A549 (cell line): ENCODE results near the gene PRR18. TPM values are rescaled to one million over a fixed set of nuclear protein-coding genes. Genes with fewer than 3 reads are reported as not detected.

Source experiments
- ATAC-seq, 2 experiments: fragments of 200-7000 bp in 1 of 2; fragments of >200 bp in 1 of 2; cut with Nextera tagmentation in 1 of 2; cut with Tn5 transposase in 1 of 2; 3 replicates each; pipeline versions ENCODE4 v1.8.0 to v1.9.1; 2018 to 2020; ENCODE audit warnings: mild to moderate bottlenecking in 1 of 2, moderate library complexity in 1 of 2
- CTCF ChIA-PET: fragments of 300-600 bp; sonication (Branson Sonifier 250); formaldehyde crosslinking; extraction: SDS; loops from one replicate; lab custom pipeline; 2021; ENCODE audit warnings: antibody characterized with exemption, inconsistent platforms; lab: Yijun Ruan, JAX
- POLR2A ChIA-PET: fragments of 350-600 bp; formaldehyde crosslinking; extraction: SDS; loops from one replicate; lab custom pipeline; 2021; ENCODE audit warnings: antibody characterized with exemption, inconsistent platforms; lab: Yijun Ruan, JAX
- DNase-seq, 2 experiments: peaks; one replicate each; pipeline versions ENCODE4 v3.0.0 to v3.0.0-alpha.2; 2011 to 2016; ENCODE audit warnings: low read depth in 1 of 2, low spot score in 1 of 2
- FAIRE-seq: peaks from 2 replicates; lab custom pipeline; 2011; peaks lifted over from hg19 to GRCh38; lab: Jason Lieb, UNC
- H3K27ac ChIP-seq, 2 experiments: fragments of >200 bp; sonication (Bioruptor Twin); formaldehyde crosslinking; 3 replicates each; pipeline ENCODE4 v1.5.1; 2016 to 2017
- H3K4me1 ChIP-seq: fragments of >200 bp; sonication (Bioruptor Twin); formaldehyde crosslinking; 3 replicates; pipeline ENCODE4 v1.6.1; 2016
- H3K4me2 ChIP-seq: fragments of >200 bp; sonication (Bioruptor Twin); formaldehyde crosslinking; 3 replicates; pipeline ENCODE4 v1.6.1; 2016
- H3K4me3 ChIP-seq: fragments of >200 bp; sonication (Bioruptor Twin); formaldehyde crosslinking; 3 replicates; pipeline ENCODE4 v1.5.1; 2016
- H3K9me3 ChIP-seq: fragments of >200 bp; sonication (Bioruptor Twin); formaldehyde crosslinking; 3 replicates; pipeline ENCODE4 v1.6.1; 2016
- BCL3 ChIP-seq: fragments of >200 bp; sonication (Bioruptor Twin); formaldehyde crosslinking; IDR thresholded peaks from 3 replicates; pipeline ENCODE4 v1.6.1; 2016
- BHLHE40 ChIP-seq: IDR thresholded peaks from 2 replicates; pipeline ENCODE4 v1.6.1; 2012; ENCODE audit warnings: low read depth, low read length, inconsistent platforms
- CBX2 ChIP-seq: fragments of 200-600 bp; sonication (generic); IDR thresholded peaks from 2 replicates; pipeline ENCODE4 v1.6.1; 2016; ENCODE audit warnings: low read depth, mild to moderate bottlenecking, borderline replicate concordance
- CHD4 ChIP-seq: fragments of 200-600 bp; sonication (generic); IDR thresholded peaks from 2 replicates; pipeline ENCODE4 v1.6.1; 2016; ENCODE audit warnings: antibody characterized with exemption, mild to moderate bottlenecking, borderline replicate concordance
- EHF ChIP-seq: fragments of 250-450 bp; sonication (Bioruptor Pico); IDR thresholded peaks from 2 replicates; pipeline ENCODE4 v1.5.0; 2020; ENCODE audit warnings: mild to moderate bottlenecking
- EHMT2 ChIP-seq: fragments of 200-600 bp; sonication (generic); IDR thresholded peaks from 2 replicates; pipeline ENCODE4 v1.6.1; 2016; ENCODE audit warnings: antibody characterized with exemption, low read depth, mild to moderate bottlenecking, moderate library complexity
- ESRRA ChIP-seq: fragments of 150-350 bp; IDR thresholded peaks from 2 replicates; pipeline ENCODE4 v1.6.1; 2014; ENCODE audit warnings: mild to moderate bottlenecking, low read length, borderline replicate concordance
- FOSB ChIP-seq: fragments of 250-450 bp; sonication (Bioruptor Pico); IDR thresholded peaks from 2 replicates; pipeline ENCODE4 v1.5.0; 2020; ENCODE audit warnings: mild to moderate bottlenecking, moderate library complexity
- HEYL ChIP-seq: fragments of 250-450 bp; sonication (Bioruptor Pico); IDR thresholded peaks from 2 replicates; pipeline ENCODE4 v1.8.0; 2021; ENCODE audit warnings: mild to moderate bottlenecking, moderate library complexity
- HOXA7 ChIP-seq: fragments of 250-450 bp; sonication (Bioruptor Pico); IDR thresholded peaks from 2 replicates; pipeline ENCODE4 v1.5.0; 2020; ENCODE audit warnings: mild to moderate bottlenecking, moderate library complexity
- KDM1A ChIP-seq: fragments of 200-600 bp; sonication (generic); IDR thresholded peaks from 2 replicates; pipeline ENCODE4 v1.6.1; 2016; ENCODE audit warnings: low read depth, mild to moderate bottlenecking
- MAFK ChIP-seq: fragments of 450-650 bp; IDR thresholded peaks from 2 replicates; pipeline ENCODE4 v1.6.1; 2014; ENCODE audit not compliant: partially characterized antibody
- NFE2L2 ChIP-seq: fragments of 150-350 bp; conservative IDR thresholded peaks from 2 replicates; pipeline ENCODE4 v1.6.1; 2014; ENCODE audit warnings: low read length
- NPAS2 ChIP-seq: fragments of 250-450 bp; sonication (Bioruptor Pico); IDR thresholded peaks from 2 replicates; pipeline ENCODE4 v1.8.0; 2022; ENCODE audit warnings: mild to moderate bottlenecking, moderate library complexity, borderline replicate concordance
- PBX3 ChIP-seq: IDR thresholded peaks from 2 replicates; pipeline ENCODE4 v1.6.1; 2012
- PHF8 ChIP-seq: fragments of 200-600 bp; sonication (generic); IDR thresholded peaks from 2 replicates; pipeline ENCODE4 v1.6.1; 2016; ENCODE audit warnings: low read depth, mild to moderate bottlenecking, antibody characterized with exemption, moderate library complexity, borderline replicate concordance
- POLR2AphosphoS2 ChIP-seq: conservative IDR thresholded peaks from 2 replicates; pipeline ENCODE4 v1.6.1; 2012; ENCODE audit warnings: low read length, improper control_type of control experiment, inconsistent platforms
- RAD21 ChIP-seq, 2 experiments: fragments of >200 bp in 1 of 2; sonication (Bioruptor Twin) in 1 of 2; formaldehyde crosslinking in 1 of 2; IDR thresholded peaks in 1 of 2; conservative IDR thresholded peaks in 1 of 2; 2 replicates in 1 of 2; 3 replicates in 1 of 2; pipeline ENCODE4 v1.6.1; 2012 to 2018; ENCODE audit warnings: inconsistent platforms in 1 of 2
- RCOR1 ChIP-seq: fragments of 150-350 bp; IDR thresholded peaks from 2 replicates; pipeline ENCODE4 v1.6.1; 2014; ENCODE audit warnings: antibody characterized with exemption, low read length, low read depth
- RNF2 ChIP-seq: fragments of 200-600 bp; sonication (generic); IDR thresholded peaks from 2 replicates; pipeline ENCODE4 v1.6.1; 2016; ENCODE audit warnings: low read depth, mild to moderate bottlenecking, antibody characterized with exemption, moderate library complexity, borderline replicate concordance
- SMC3 ChIP-seq: fragments of >200 bp; sonication (Bioruptor Twin); formaldehyde crosslinking; IDR thresholded peaks from 3 replicates; pipeline ENCODE4 v1.6.1; 2018; ENCODE audit warnings: inconsistent platforms
- SREBF2 ChIP-seq: fragments of 450-650 bp; IDR thresholded peaks from 2 replicates; pipeline ENCODE4 v1.6.1; 2014; ENCODE audit warnings: mild to moderate bottlenecking, moderate library complexity
- TP53 ChIP-seq: fragments of 250-450 bp; sonication (Bioruptor Pico); IDR thresholded peaks from 2 replicates; pipeline ENCODE4 v1.5.0; 2021; ENCODE audit warnings: mild to moderate bottlenecking, moderate library complexity
- ZC3H11A ChIP-seq: fragments of 450-650 bp; IDR thresholded peaks from 2 replicates; pipeline ENCODE4 v1.6.1; 2014; ENCODE audit warnings: antibody characterized with exemption, mild to moderate bottlenecking
- ZFP36 ChIP-seq: fragments of 450-650 bp; IDR thresholded peaks from 2 replicates; pipeline ENCODE4 v1.6.1; 2014; ENCODE audit warnings: borderline replicate concordance; ENCODE audit not compliant: partially characterized antibody
- ZSCAN20 ChIP-seq: fragments of 250-450 bp; sonication (Bioruptor Pico); IDR thresholded peaks from 2 replicates; pipeline ENCODE4 v1.8.0; 2022; ENCODE audit warnings: mild to moderate bottlenecking, moderate library complexity
- WGBS: methylation state at CpG from one replicate; pipeline ENCODE4 v1.1.6; 2017; ENCODE audit errors: missing lambda C conversion rate; 5-methylcytosine and 5-hydroxymethylcytosine counted together
- polyA plus RNA-seq, 4 experiments: library from polyadenylated mRNA; depleted of rRNA in 3 of 4; stranded (reverse); fragments of >200 nt; fragmentation: RNase III in 1 of 4; extraction: RNeasy Plus Mini Kit Qiagen cat#74134 plus additional on column Dnase treatment in 1 of 4; gene quantifications; 2 replicates in 3 of 4; 3 replicates in 1 of 4; pipeline ENCODE4 v1.2.3, GENCODE V29; 2011 to 2017
- TF ChIP-seq, protein P1 (sequence below): IDR thresholded peaks from 2 replicates; pipeline ENCODE4 v1.6.1; 2012
- TF ChIP-seq, protein P2 (sequence below): fragments of 150-350 bp; IDR thresholded peaks from 2 replicates; pipeline ENCODE4 v1.6.1; 2014; ENCODE audit warnings: low read depth, mild to moderate bottlenecking, low read length

Gene PRR18
- polyA plus RNA-seq, 2 of the 4 experiments (the other 2 are of a cell fraction), result 0.08 to 0.13 TPM

GRCh38 chr6:166301611-166302529 is 6.3 kb downstream of the PRR18 start:
- TF ChIP-seq KDM1A, result no peak
- no peak for TF ChIP-seq RNF2
- TF ChIP-seq HEYL, result no peak
- TF ChIP-seq TP53 (CRISPR knock-in tag), result no peak
- TF ChIP-seq CHD4, result no peak
- TF ChIP-seq BCL3, result no peak
- TF ChIP-seq BHLHE40, result no peak
- TF ChIP-seq FOSB, result no peak
- TF ChIP-seq PHF8, result no peak
- no peak for TF ChIP-seq RCOR1
- no peak for TF ChIP-seq SMC3
- no peak for TF ChIP-seq ZSCAN20 (CRISPR knock-in tag)
- TF ChIP-seq SREBF2, result no peak
- TF ChIP-seq RAD21 (conservative IDR thresholded peaks at IDR 0.05 in 1 of 2, IDR thresholded peaks at IDR 0.05 in 1 of 2), result no peak
- no peak for TF ChIP-seq POLR2AphosphoS2
- TF ChIP-seq, protein P1, sequence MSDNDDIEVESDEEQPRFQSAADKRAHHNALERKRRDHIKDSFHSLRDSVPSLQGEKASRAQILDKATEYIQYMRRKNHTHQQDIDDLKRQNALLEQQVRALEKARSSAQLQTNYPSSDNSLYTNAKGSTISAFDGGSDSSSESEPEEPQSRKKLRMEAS, result no peak
- no peak for TF ChIP-seq ZFP36
- no peak for TF ChIP-seq EHMT2
- TF ChIP-seq ZC3H11A, result no peak
- TF ChIP-seq NPAS2 (CRISPR knock-in tag), result no peak
- no peak overlapping the region for H3K4me2 ChIP-seq
- 64% methylated on average over 15 of the region's 17 CpGs for WGBS
- H3K9me3 ChIP-seq, result no peaks in the 10 kb centered on the region
- H3K4me1 ChIP-seq, result no peaks in the 10 kb centered on the region
- H3K27ac ChIP-seq, result no peak overlapping the region
- ChIA-PET CTCF (interaction anchor here (2.7 kb wide), 1 partner anchor 11 kb away, joined by 8 read pairs; no protein-coding TSS in a partner anchor), POLR2A (no interaction called here)
- FAIRE-seq (no peak), DNase-seq (no peak), ATAC-seq (no peak)
- no peak overlapping the region for H3K4me3 ChIP-seq

- ATAC-seq (no peak), FAIRE-seq (no peak), DNase-seq (no peak)
- Histone ChIP-seq H3K4me1 (no peaks in the 10 kb centered on the region), H3K27ac (no peak overlapping the region), H3K4me2 (no peak overlapping the region), H3K4me3 (no peak overlapping the region), H3K9me3 (no peaks in the 10 kb centered on the region)
- POLR2A ChIA-PET, result no interaction called here
- 64% methylated on average over 9 of the region's 9 CpGs for WGBS
- CTCF ChIA-PET, result interaction anchor here (0.7 to 1.2 kb wide), 2 partner anchors 19 to 100 kb away, joined by 3 to 4 read pairs; no protein-coding TSS in a partner anchor
- no peak for TF ChIP-seq NFE2L2
- TF ChIP-seq SMC3, result no peak
- TF ChIP-seq PBX3, result no peak
- TF ChIP-seq ESRRA, result no peak
- TF ChIP-seq, protein P2, sequence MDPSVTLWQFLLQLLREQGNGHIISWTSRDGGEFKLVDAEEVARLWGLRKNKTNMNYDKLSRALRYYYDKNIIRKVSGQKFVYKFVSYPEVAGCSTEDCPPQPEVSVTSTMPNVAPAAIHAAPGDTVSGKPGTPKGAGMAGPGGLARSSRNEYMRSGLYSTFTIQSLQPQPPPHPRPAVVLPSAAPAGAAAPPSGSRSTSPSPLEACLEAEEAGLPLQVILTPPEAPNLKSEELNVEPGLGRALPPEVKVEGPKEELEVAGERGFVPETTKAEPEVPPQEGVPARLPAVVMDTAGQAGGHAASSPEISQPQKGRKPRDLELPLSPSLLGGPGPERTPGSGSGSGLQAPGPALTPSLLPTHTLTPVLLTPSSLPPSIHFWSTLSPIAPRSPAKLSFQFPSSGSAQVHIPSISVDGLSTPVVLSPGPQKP, result no peak
- TF ChIP-seq MAFK, result peak; percentile 85
- TF ChIP-seq EHF, result no peak
- no peak for TF ChIP-seq HOXA7 (CRISPR knock-in tag)
- no peak for TF ChIP-seq CBX2
These were observed 7.7 kb downstream of the PRR18 start for GRCh38 chr6:166300357-166300987.
